K562 (cell line): ENCODE measurements around the gene BORCS8. TPM values are rescaled to one million over a fixed set of nuclear protein-coding genes. Genes with fewer than 3 reads are reported as not detected.

Experiments used
- ARID1B ChIP-seq: fragments of 450-650 bp; IDR thresholded peaks from 2 replicates; pipeline ENCODE4 v1.6.1; 2016; ENCODE audit warnings: antibody characterized with exemption, mild to moderate bottlenecking, inconsistent platforms
- ASH1L ChIP-seq: fragments of 450-650 bp; IDR thresholded peaks from 2 replicates; pipeline ENCODE4 v1.6.1; 2018; ENCODE audit warnings: borderline replicate concordance, mild to moderate bottlenecking, low read depth; ENCODE audit not compliant: partially characterized antibody
- FOXP1 ChIP-seq: sonication (generic); formaldehyde crosslinking; IDR thresholded peaks from 2 replicates; pipeline ENCODE4 v1.8.0; 2022; ENCODE audit warnings: mild to moderate bottlenecking, missing genetic modification reagents
- HSF4 ChIP-seq: fragments of 250-450 bp; sonication (Bioruptor Pico); IDR thresholded peaks from 2 replicates; pipeline ENCODE4 v2.1.2; 2022; ENCODE audit warnings: mild to moderate bottlenecking, moderate library complexity, borderline replicate concordance
- MTA3 ChIP-seq: fragments of 450-650 bp; formaldehyde crosslinking; IDR thresholded peaks from 2 replicates; pipeline ENCODE4 v1.6.1; 2017; ENCODE audit warnings: mild to moderate bottlenecking, borderline replicate concordance
- NFE2 ChIP-seq: IDR thresholded peaks from 2 replicates; pipeline ENCODE4 v1.6.1; 2014; ENCODE audit warnings: antibody characterized with exemption, low read depth
- POLR2AphosphoS5 ChIP-seq: IDR thresholded peaks from 2 replicates; pipeline ENCODE4 v1.6.1; 2011; ENCODE audit warnings: mild to moderate bottlenecking, low read depth, low read length, moderate library complexity; ENCODE audit not compliant: control insufficient read depth, insufficient read depth
- SMARCB1 ChIP-seq: IDR thresholded peaks from 2 replicates; pipeline ENCODE4 v1.6.1; 2011; ENCODE audit warnings: improper control_type of control experiment, low read depth; ENCODE audit not compliant: insufficient read length
- SRSF9 ChIP-seq: fragments of 200-400 bp; formaldehyde crosslinking; IDR thresholded peaks from 2 replicates; pipeline ENCODE4 v1.6.1; 2017; ENCODE audit warnings: low read depth, low read length, borderline replicate concordance
- THRAP3 ChIP-seq: fragments of 450-650 bp; IDR thresholded peaks from 2 replicates; pipeline ENCODE4 v1.6.1; 2016; ENCODE audit warnings: mild to moderate bottlenecking, inconsistent platforms, borderline replicate concordance
- TRIM24 ChIP-seq, 2 experiments: fragments of 450-650 bp; IDR thresholded peaks; 2 replicates each; pipeline ENCODE4 v1.6.1; 2016
- ZKSCAN3 ChIP-seq: fragments of 250-450 bp; sonication (Bioruptor Pico); IDR thresholded peaks from 2 replicates; pipeline ENCODE4 v1.4.0; 2020
- ZNF699 ChIP-seq: fragments of 250-450 bp; sonication (Bioruptor Pico); IDR thresholded peaks from 2 replicates; pipeline ENCODE4 v1.8.0; 2021; ENCODE audit warnings: mild to moderate bottlenecking, moderate library complexity; ENCODE audit not compliant: insufficient replicate concordance
- polyA plus RNA-seq, 8 experiments: library from polyadenylated mRNA; depleted of rRNA in 4 of 8; stranded (reverse) in 5 of 8; unstranded in 3 of 8; fragments of >200 nt; fragmentation: Nextera tagmentation in 2 of 8; fragmentation: Illumina TruSeq in 1 of 8; extraction: Ambion mirVana in 2 of 8; extraction: Trizol in 1 of 8; gene quantifications; 2 replicates each; pipeline versions ENCODE4 v1.2.1 to v1.2.3, GENCODE V29; 2011 to 2014; ENCODE audit warnings: inconsistent platforms in 1 of 8, missing spikeins in 1 of 8
- total RNA-seq, 7 experiments: library from RNA; depleted of rRNA in 6 of 7; stranded (reverse); fragments of >200 nt in 6 of 7; fragmentation: Illumina TruSeq in 2 of 7; extraction: Trizol in 2 of 7; gene quantifications; 2 replicates each; pipeline versions ENCODE4 v1.2.1 to v1.2.3, GENCODE V29; 2011 to 2021; ENCODE audit warnings: low replicate concordance in 1 of 7
- TF ChIP-seq, protein P1 (sequence below): fragments of 250-450 bp; sonication (Bioruptor Pico); IDR thresholded peaks from 2 replicates; pipeline ENCODE4 v1.4.0; 2020
- TF ChIP-seq, protein P2 (sequence below): IDR thresholded peaks from 2 replicates; pipeline ENCODE4 v1.6.1; 2011; ENCODE audit not compliant: insufficient read length; ENCODE audit errors: extremely low read depth
- TF ChIP-seq, protein P3 (sequence below): fragments of 450-650 bp; formaldehyde crosslinking; IDR thresholded peaks from 2 replicates; pipeline ENCODE4 v1.4.0; 2020; ENCODE audit warnings: mild to moderate bottlenecking, moderate library complexity
- TF ChIP-seq, protein P4 (sequence below): sonication (generic); formaldehyde crosslinking; IDR thresholded peaks from 2 replicates; pipeline ENCODE4 v1.8.1; 2022; ENCODE audit warnings: missing genetic modification reagents
- TF ChIP-seq, protein P5 (sequence below): fragments of 250-450 bp; sonication (Bioruptor Pico); IDR thresholded peaks from 2 replicates; pipeline ENCODE4 v1.4.0; 2020; ENCODE audit warnings: borderline replicate concordance

Gene BORCS8
- total and polyA plus RNA-seq, 9 of the 15 experiments (the other 6 are each of a cell fraction or from before 2014, with no cell fraction given) = 4.6 to 33.6 (median 16.3) TPM

DNA sequence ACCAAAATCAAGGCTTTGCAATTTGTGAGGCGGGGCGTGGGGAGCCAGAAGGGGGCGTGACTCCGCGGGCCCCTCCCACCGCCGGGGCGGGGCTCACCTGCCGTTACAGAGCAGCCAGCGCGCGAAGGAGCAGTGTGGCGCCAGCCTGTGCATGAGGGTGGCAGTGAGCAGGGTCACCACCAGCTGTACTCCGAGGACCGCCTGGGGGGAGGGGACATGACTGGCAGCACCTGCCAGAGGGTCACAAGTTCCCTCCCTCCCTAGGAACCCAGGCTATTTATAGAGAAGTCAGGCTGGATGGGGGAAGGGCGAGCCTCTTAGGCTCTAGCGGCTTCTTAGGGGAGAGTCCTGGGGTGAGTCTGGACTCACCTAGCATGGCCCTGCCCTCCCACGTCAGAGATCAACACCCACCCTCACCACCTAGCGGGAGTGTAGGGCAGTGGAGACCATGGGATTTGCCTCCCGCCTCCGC is 57.2 kb downstream of the BORCS8 start (continued):
- TF ChIP-seq, protein P1, sequence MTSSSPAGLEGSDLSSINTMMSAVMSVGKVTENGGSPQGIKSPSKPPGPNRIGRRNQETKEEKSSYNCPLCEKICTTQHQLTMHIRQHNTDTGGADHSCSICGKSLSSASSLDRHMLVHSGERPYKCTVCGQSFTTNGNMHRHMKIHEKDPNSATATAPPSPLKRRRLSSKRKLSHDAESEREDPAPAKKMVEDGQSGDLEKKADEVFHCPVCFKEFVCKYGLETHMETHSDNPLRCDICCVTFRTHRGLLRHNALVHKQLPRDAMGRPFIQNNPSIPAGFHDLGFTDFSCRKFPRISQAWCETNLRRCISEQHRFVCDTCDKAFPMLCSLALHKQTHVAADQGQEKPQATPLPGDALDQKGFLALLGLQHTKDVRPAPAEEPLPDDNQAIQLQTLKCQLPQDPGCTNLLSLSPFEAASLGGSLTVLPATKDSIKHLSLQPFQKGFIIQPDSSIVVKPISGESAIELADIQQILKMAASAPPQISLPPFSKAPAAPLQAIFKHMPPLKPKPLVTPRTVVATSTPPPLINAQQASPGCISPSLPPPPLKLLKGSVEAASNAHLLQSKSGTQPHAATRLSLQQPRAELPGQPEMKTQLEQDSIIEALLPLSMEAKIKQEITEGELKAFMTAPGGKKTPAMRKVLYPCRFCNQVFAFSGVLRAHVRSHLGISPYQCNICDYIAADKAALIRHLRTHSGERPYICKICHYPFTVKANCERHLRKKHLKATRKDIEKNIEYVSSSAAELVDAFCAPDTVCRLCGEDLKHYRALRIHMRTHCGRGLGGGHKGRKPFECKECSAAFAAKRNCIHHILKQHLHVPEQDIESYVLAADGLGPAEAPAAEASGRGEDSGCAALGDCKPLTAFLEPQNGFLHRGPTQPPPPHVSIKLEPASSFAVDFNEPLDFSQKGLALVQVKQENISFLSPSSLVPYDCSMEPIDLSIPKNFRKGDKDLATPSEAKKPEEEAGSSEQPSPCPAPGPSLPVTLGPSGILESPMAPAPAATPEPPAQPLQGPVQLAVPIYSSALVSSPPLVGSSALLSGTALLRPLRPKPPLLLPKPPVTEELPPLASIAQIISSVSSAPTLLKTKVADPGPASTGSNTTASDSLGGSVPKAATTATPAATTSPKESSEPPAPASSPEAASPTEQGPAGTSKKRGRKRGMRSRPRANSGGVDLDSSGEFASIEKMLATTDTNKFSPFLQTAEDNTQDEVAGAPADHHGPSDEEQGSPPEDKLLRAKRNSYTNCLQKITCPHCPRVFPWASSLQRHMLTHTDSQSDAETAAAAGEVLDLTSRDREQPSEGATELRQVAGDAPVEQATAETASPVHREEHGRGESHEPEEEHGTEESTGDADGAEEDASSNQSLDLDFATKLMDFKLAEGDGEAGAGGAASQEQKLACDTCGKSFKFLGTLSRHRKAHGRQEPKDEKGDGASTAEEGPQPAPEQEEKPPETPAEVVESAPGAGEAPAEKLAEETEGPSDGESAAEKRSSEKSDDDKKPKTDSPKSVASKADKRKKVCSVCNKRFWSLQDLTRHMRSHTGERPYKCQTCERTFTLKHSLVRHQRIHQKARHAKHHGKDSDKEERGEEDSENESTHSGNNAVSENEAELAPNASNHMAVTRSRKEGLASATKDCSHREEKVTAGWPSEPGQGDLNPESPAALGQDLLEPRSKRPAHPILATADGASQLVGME (CRISPR knock-in tag) = no peak
- TF ChIP-seq ARID1B (0 out of 2 replicates have a peak, but pooled peaks have one; percentile 11), MTA3 (peak; percentile 85; the same call in 1 of the 2 replicates), ZNF699 (no peak), HSF4 (CRISPR knock-in tag) (no peak), ASH1L (no peak), NFE2 (no peak), FOXP1 (CRISPR knock-in tag) (no peak), THRAP3 (no peak), ZKSCAN3 (CRISPR knock-in tag) (no peak), SMARCB1 (no peak), SRSF9 (no peak), POLR2AphosphoS5 (peak; percentile 70), TRIM24 (IDR thresholded peaks at IDR 0.05) (peak; percentile 30 to 56; a peak in 2 of 4 replicates)
- TF ChIP-seq, protein P2, sequence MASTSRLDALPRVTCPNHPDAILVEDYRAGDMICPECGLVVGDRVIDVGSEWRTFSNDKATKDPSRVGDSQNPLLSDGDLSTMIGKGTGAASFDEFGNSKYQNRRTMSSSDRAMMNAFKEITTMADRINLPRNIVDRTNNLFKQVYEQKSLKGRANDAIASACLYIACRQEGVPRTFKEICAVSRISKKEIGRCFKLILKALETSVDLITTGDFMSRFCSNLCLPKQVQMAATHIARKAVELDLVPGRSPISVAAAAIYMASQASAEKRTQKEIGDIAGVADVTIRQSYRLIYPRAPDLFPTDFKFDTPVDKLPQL = no peak
- TF ChIP-seq, protein P3, sequence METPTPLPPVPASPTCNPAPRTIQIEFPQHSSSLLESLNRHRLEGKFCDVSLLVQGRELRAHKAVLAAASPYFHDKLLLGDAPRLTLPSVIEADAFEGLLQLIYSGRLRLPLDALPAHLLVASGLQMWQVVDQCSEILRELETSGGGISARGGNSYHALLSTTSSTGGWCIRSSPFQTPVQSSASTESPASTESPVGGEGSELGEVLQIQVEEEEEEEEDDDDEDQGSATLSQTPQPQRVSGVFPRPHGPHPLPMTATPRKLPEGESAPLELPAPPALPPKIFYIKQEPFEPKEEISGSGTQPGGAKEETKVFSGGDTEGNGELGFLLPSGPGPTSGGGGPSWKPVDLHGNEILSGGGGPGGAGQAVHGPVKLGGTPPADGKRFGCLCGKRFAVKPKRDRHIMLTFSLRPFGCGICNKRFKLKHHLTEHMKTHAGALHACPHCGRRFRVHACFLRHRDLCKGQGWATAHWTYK (CRISPR knock-in tag) = no peak
- TF ChIP-seq, protein P4, sequence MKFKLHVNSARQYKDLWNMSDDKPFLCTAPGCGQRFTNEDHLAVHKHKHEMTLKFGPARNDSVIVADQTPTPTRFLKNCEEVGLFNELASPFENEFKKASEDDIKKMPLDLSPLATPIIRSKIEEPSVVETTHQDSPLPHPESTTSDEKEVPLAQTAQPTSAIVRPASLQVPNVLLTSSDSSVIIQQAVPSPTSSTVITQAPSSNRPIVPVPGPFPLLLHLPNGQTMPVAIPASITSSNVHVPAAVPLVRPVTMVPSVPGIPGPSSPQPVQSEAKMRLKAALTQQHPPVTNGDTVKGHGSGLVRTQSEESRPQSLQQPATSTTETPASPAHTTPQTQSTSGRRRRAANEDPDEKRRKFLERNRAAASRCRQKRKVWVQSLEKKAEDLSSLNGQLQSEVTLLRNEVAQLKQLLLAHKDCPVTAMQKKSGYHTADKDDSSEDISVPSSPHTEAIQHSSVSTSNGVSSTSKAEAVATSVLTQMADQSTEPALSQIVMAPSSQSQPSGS (CRISPR knock-in tag) = no peak
- TF ChIP-seq, protein P5, sequence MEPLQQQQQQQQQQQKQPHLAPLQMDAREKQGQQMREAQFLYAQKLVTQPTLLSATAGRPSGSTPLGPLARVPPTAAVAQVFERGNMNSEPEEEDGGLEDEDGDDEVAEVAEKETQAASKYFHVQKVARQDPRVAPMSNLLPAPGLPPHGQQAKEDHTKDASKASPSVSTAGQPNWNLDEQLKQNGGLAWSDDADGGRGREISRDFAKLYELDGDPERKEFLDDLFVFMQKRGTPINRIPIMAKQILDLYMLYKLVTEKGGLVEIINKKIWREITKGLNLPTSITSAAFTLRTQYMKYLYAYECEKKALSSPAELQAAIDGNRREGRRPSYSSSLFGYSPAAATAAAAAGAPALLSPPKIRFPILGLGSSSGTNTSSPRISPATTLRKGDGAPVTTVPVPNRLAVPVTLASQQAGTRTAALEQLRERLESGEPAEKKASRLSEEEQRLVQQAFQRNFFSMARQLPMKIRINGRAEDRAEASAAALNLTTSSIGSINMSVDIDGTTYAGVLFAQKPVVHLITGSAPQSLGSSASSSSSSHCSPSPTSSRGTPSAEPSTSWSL (CRISPR knock-in tag) = no peak
